Heart right ventricle (tissue), 16 donors: Measurements from ENCODE around the gene PTGS1. TPM values are rescaled to one million over a fixed set of nuclear protein-coding genes. Genes with fewer than 3 reads are reported as not detected.

Experiments
- ATAC-seq, 8 donors: fragments of 200-7000 bp; cut with Tn5 transposase; one replicate each; pipeline ENCODE4 v1.9.1; 2020; ENCODE audit warnings: mild to moderate bottlenecking in 8 of 8, moderate library complexity in 8 of 8, moderate number of reproducible peaks in 1 of 8
- DNase-seq, 2 donors: peaks; one replicate each; pipeline ENCODE4 v3.0.0-alpha.2; 2020
- H3K27ac ChIP-seq, 10 donors: fragments of 200-600 bp; sonication (generic) in 2 of 10; one replicate each; pipeline versions ENCODE4 v1.5.0 to v1.8.0; 2020 to 2022; ENCODE audit warnings: mild to moderate bottlenecking in 3 of 10
- H3K27me3 ChIP-seq, 7 donors: fragments of 200-600 bp; one replicate each; pipeline ENCODE4 v1.8.0; 2021 to 2022; ENCODE audit warnings: mild to moderate bottlenecking in 2 of 7
- H3K36me3 ChIP-seq, 9 donors: fragments of 200-600 bp; sonication (generic) in 1 of 9; one replicate each; pipeline versions ENCODE4 v1.5.0 to v1.8.0; 2020 to 2022; ENCODE audit warnings: mild to moderate bottlenecking in 2 of 9
- H3K4me1 ChIP-seq, 9 donors: fragments of 200-600 bp; sonication (generic) in 1 of 9; one replicate each; pipeline versions ENCODE4 v1.5.0 to v1.8.0; 2020 to 2022; ENCODE audit warnings: mild to moderate bottlenecking in 4 of 9
- H3K4me3 ChIP-seq, 10 donors: fragments of 200-600 bp; sonication (generic) in 2 of 10; one replicate each; pipeline versions ENCODE4 v1.5.0 to v1.8.0; 2020 to 2022; ENCODE audit warnings: mild to moderate bottlenecking in 7 of 10, moderate library complexity in 2 of 10
- H3K9me3 ChIP-seq, 11 donors: fragments of 200-600 bp in 10 of 11; sonication (generic) in 2 of 11; one replicate each; pipeline versions ENCODE4 v1.5.0 to v1.8.0; 2013 to 2022; ENCODE audit warnings: mild to moderate bottlenecking in 2 of 11, control low read depth in 1 of 11, moderate library complexity in 1 of 11
- WGBS, 2 donors: extraction: QIAGEN DNeasy Blood & Tissue Kit; methylation state at CpG; one replicate each; pipeline ENCODE4 v1.1.7; 2013; ENCODE audit warnings: inconsistent platforms in 1 of 2; 5-methylcytosine and 5-hydroxymethylcytosine counted together
- intact Hi-C, 10 donors: fragments of 100-400 bp; cut with DNase I; formaldehyde crosslinking; loops; one replicate each; pipeline versions ENCODE4 v1.11.1 to v1.14.2; 2022
- polyA plus RNA-seq, 2 donors: library from polyadenylated mRNA; stranded (reverse); fragments of 200-250 nt; gene quantifications; one replicate each; pipeline ENCODE4 v1.2.3, GENCODE V29; 2013
- total RNA-seq, 10 donors: library from RNA; stranded (reverse); fragmentation: NEBNext Ultra II Directional in 3 of 10; extraction: Animal tissue kit (Norgen Biotek cat#: 25700) in 3 of 10; gene quantifications; one replicate each; pipeline versions ENCODE4 v1.2.1 to v1.2.4, GENCODE V29; 2021 to 2023
- TF ChIP-seq, protein P1 (sequence below), 9 donors: fragments of 200-600 bp; sonication (generic) in 2 of 9; IDR thresholded peaks; one replicate each; pipeline versions ENCODE4 v1.5.0 to v1.8.0; 2021 to 2022; ENCODE audit warnings: antibody characterized with exemption in 9 of 9, mild to moderate bottlenecking in 5 of 9, moderate library complexity in 1 of 9
- donor health status: Arrhythmogenic right ventricular cardiomyopathy.
- donor health status: ischemic (EF 13 %, LVEDD 7.1; RV severe dilation, severe dysfunction).
- donor health status: healthy with polysubstance abuse.
- donor health status: DM: no; HTN: yes; CAD: no.
- donor health status: DM: no; HTN: no; CAD: no.
- donor health status: ischemic (EF 25% LVEDD 6.9; RV normal size, moderate dysfunction).
- donor health status: ischemic (EF 25% LVEDD 5.7; RV mildly dilated, moderate dysfunction).
- donor health status: healthy.
- donor health status: DM: yes; HTN: yes; CAD: no.
- donor health status: Ischemic cardiomyopathy.
- donor health status: ischemic (EF 35%, LVEDD 5.7; RV mildly dilated, moderate dysfunction).
- donor health status: nonischemic (EF 11% LVEDD 7.7; RV severe dilation, severe dysfunction).
- donor health status: DM: yes; HTN: yes; CAD: no.
- donor health status: PGD.
- donor health status: ischemic (EF 29% LVEDD 5.4; RV normal size, mild dysfunction).
- donor health status: nonischemic (EF 23%, LVEDD 6.1; RV moderate dilation, normal function).

The PTGS1 gene
- total and polyA plus RNA-seq, 12 donors, result 0.95 to 15.6 (median 3.2) TPM

DNA sequence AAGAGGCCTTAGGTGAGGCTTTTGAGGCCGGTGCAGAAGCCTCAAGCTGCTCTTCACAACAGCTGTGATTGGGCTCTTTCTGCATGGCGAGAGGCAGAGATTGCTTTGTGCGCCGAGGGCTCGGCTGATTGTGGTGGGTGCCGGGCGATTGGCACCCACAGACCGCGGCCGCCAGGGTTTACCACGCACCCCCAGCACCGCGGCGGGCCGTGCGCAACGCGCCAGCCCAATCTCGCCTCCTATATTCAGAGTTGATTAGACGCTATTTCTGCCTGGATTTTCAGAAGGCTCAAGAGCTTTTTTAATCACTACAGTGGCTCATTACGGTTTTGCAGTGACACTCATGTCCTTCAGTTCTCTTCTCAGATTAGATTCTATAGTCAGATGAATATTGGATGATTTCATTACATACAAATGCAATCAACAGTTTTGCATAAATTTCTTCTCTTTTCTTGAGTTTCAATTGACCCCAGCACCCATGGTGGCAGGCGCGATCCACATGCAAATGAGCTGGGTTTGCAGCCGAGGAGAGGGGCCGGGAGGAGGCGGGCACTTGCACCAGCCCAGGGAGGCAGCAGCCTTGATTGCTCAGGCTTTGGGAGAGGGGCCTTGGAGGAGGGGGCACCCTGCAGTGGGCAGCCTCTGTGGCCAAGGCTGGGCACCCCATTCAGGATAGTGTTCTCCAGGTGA lies 33.8 kb upstream of the PTGS1 start:
- no peak for DNase-seq
- Histone ChIP-seq H3K9me3 (no peaks in the 10 kb centered on the region), H3K4me3 (no peak overlapping the region), H3K27ac (no peak overlapping the region), H3K27me3 (peaks cover 0 to 4% (median 0%) of the 10 kb centered on the region in 7 donors), H3K4me1 (peaks cover 0 to 34% (median 15%) of the 10 kb centered on the region in 9 donors), H3K36me3 (no peaks in the 10 kb centered on the region)
- intact Hi-C loops, result no loop called here
- TF ChIP-seq, protein P1, sequence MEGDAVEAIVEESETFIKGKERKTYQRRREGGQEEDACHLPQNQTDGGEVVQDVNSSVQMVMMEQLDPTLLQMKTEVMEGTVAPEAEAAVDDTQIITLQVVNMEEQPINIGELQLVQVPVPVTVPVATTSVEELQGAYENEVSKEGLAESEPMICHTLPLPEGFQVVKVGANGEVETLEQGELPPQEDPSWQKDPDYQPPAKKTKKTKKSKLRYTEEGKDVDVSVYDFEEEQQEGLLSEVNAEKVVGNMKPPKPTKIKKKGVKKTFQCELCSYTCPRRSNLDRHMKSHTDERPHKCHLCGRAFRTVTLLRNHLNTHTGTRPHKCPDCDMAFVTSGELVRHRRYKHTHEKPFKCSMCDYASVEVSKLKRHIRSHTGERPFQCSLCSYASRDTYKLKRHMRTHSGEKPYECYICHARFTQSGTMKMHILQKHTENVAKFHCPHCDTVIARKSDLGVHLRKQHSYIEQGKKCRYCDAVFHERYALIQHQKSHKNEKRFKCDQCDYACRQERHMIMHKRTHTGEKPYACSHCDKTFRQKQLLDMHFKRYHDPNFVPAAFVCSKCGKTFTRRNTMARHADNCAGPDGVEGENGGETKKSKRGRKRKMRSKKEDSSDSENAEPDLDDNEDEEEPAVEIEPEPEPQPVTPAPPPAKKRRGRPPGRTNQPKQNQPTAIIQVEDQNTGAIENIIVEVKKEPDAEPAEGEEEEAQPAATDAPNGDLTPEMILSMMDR (IDR thresholded peaks at IDR 0.05), result no peak
- WGBS, 2 donors, result 41 to 53% methylated on average over 26 of the region's 26 CpGs
- ATAC-seq, result no peak

DNA sequence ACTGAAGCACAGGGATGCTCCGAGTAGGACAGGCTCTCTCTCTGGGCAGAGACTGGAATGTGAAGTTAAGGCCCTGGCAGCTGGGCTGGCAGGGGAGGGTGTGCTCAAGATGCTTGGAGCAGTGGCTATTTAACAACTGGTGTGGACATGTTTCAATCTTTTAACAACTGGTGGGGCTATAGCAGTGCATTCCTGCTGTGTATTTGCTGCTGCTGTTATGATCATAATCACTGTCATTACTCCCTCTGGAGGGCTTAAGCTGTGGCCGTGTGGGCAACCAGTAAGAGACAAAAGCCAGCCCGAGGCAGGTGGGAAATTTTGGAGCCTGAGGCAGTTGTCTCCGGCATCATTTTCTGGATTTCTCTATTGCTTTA lies 33.3 kb upstream of the PTGS1 start:
- Histone ChIP-seq H3K27ac (no peak overlapping the region), H3K4me3 (no peak overlapping the region), H3K36me3 (no peaks in the 10 kb centered on the region), H3K9me3 (no peaks in the 10 kb centered on the region), H3K27me3 (peaks cover 0 to 4% (median 0%) of the 10 kb centered on the region in 7 donors), H3K4me1 (peaks cover 0 to 28% (median 10%) of the 10 kb centered on the region in 9 donors)
- TF ChIP-seq, protein P1 (IDR thresholded peaks at IDR 0.05), result no peak
- 75 to 76% methylated on average over 4 of the region's 4 CpGs for WGBS, 2 donors
- DNase-seq (no peak), ATAC-seq (no peak)
- intact Hi-C loops, result no loop called here

DNA sequence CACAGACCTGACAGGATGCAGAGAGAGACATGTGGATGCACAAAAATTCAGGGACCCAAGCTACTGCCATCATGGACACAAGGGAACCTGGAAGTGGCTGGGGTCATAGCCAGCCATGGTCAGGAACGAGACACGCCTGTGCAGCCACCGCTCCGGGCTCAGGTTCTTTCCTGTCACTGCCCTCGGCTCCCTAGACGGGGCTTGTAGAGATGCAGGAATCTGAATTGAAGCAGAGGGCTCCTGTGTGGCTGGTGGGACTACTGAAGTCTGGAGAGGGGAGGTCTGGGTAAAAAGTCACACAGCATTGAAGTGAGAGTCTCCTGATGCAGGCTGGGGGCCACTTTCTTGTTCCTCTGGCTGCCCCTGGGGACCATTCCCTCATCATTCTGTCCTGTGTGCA lies 32.3 kb upstream of the PTGS1 start:
- DNase-seq (no peak), ATAC-seq (no peak)
- no peaks in the 10 kb centered on the region for H3K9me3 ChIP-seq
- no peak overlapping the region for H3K4me3 ChIP-seq
- no peaks in the 10 kb centered on the region for H3K36me3 ChIP-seq
- intact Hi-C loops, result no loop called here
- TF ChIP-seq, protein P1 (IDR thresholded peaks at IDR 0.05), result no peak
- H3K4me1 ChIP-seq, result peaks cover 0 to 26% (median 10%) of the 10 kb centered on the region in 9 donors
- peak overlapping the region in 1 of 10 donors; percentile 56 for H3K27ac ChIP-seq
- peaks cover 0 to 4% (median 0%) of the 10 kb centered on the region in 7 donors for H3K27me3 ChIP-seq
- WGBS, 2 donors, result 55 to 56% methylated on average over 6 of the region's 6 CpGs

DNA sequence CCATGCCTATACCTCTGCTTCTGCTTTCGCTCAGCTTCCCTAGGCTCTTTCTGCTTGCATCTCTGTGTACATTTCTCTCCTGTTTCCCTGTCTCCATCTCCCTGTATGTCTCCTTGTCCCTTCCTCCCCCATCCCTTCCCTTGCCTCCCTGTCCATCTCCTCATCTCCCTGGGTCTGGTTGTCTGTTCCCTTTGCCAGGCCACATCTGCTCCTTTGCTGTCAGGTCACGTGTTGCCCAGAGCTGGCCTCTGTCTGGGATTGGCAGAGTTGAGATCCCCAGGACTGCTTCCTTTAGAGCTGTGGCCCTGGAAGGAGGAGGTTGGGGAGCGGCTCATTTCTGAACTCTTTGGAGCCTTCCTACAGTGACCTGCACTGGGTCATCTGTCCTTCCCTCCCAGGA lies 31.8 kb upstream of the PTGS1 start:
- DNase-seq (no peak), ATAC-seq (peak in 4 of 8 donors; percentile 13 to 23 (median 18))
- Histone ChIP-seq H3K9me3 (no peaks in the 10 kb centered on the region), H3K4me1 (peaks cover 0 to 26% (median 10%) of the 10 kb centered on the region in 9 donors), H3K36me3 (no peaks in the 10 kb centered on the region), H3K27me3 (peaks cover 0 to 4% (median 0%) of the 10 kb centered on the region in 7 donors), H3K27ac (peak overlapping the region in 1 of 10 donors; percentile 56), H3K4me3 (no peak overlapping the region)
- TF ChIP-seq, protein P1 (IDR thresholded peaks at IDR 0.05), result no peak
- WGBS, 2 donors, result 53 to 61% methylated on average over 3 of the region's 3 CpGs
- intact Hi-C loops, result no loop called here
